Panc1 (cell line): Measurements from ENCODE around the gene RTF1. TPM values are rescaled to one million over a fixed set of nuclear protein-coding genes. Genes with fewer than 3 reads are reported as not detected.

Experiments
- ATAC-seq: fragments of 200-7000 bp; cut with Tn5 transposase; 2 replicates; pipeline ENCODE4 v1.9.1; 2020; ENCODE audit warnings: mild to moderate bottlenecking, moderate library complexity
- BruUV-seq: library from RNA; stranded (reverse); fragments of 400-500 nt; replicated peaks from 2 replicates; lab custom pipeline; 2021; lab: Mats Ljungman, UMichigan
- CTCF ChIA-PET: fragments of 300-600 bp; sonication (Branson Sonifier 250); formaldehyde crosslinking; loops from one replicate; lab custom pipeline; 2022; ENCODE audit warnings: antibody characterized with exemption; lab: Charles Lee
- POLR2A ChIA-PET: fragments of 300-600 bp; sonication (Branson Sonifier 250); formaldehyde crosslinking; loops from one replicate; lab custom pipeline; 2022; ENCODE audit warnings: antibody characterized with exemption; lab: Charles Lee
- DNase-seq: peaks from one replicate; pipeline ENCODE4 v3.0.0-alpha.2; 2010; ENCODE audit warnings: low read depth, low spot score
- H3K27ac ChIP-seq: 2 replicates; pipeline ENCODE4 v1.5.1; 2011; ENCODE audit warnings: mild to moderate bottlenecking, low read length, inconsistent platforms
- H3K27me3 ChIP-seq: fragments of 200-500 bp; sonication (Bioruptor generic); 2 replicates; pipeline ENCODE4 v1.6.0; 2014; ENCODE audit warnings: low read length, inconsistent platforms; ENCODE audit not compliant: control insufficient read depth, insufficient read depth
- H3K36me3 ChIP-seq: fragments of 200-500 bp; sonication (Bioruptor generic); 2 replicates; pipeline ENCODE4 v1.5.1; 2014; ENCODE audit warnings: inconsistent platforms, mild to moderate bottlenecking, low read length, moderate library complexity; ENCODE audit not compliant: control insufficient read depth, insufficient read depth
- H3K4me1 ChIP-seq: 2 replicates; pipeline ENCODE4 v1.5.1; 2011; ENCODE audit warnings: inconsistent platforms, mild to moderate bottlenecking, low read length, moderate library complexity; ENCODE audit not compliant: control insufficient read depth, insufficient read depth
- H3K4me3 ChIP-seq, 2 experiments: 2 replicates each; pipeline ENCODE4 v1.5.1; 2011 to 2012; ENCODE audit warnings: low read depth in 2 of 2, low read length in 2 of 2, mild to moderate bottlenecking in 2 of 2, inconsistent platforms in 1 of 2, moderate library complexity in 1 of 2
- H3K9me3 ChIP-seq: fragments of 200-500 bp; sonication (Bioruptor generic); 2 replicates; pipeline ENCODE4 v1.5.1; 2014; ENCODE audit warnings: low read depth, mild to moderate bottlenecking, inconsistent platforms, low read length, moderate library complexity; ENCODE audit not compliant: control insufficient read depth, insufficient read depth
- POLR2AphosphoS5 ChIP-seq: IDR thresholded peaks from 2 replicates; pipeline ENCODE4 v1.6.1; 2012; ENCODE audit warnings: mild to moderate bottlenecking, low read depth, low read length, moderate library complexity
- SIN3A ChIP-seq: IDR thresholded peaks from 2 replicates; pipeline ENCODE4 v1.6.1; 2012; ENCODE audit warnings: low read depth, mild to moderate bottlenecking, low read length, moderate library complexity, borderline replicate concordance; ENCODE audit not compliant: insufficient read depth
- TCF7L2 ChIP-seq: IDR thresholded peaks from 2 replicates; pipeline ENCODE4 v1.6.1; 2011; ENCODE audit warnings: mild to moderate bottlenecking, low read depth, low read length, inconsistent platforms
- in situ Hi-C: cut with HindIII; loops from 2 replicates; pipeline ENCODE4 v1.10.0; 2016; ENCODE audit warnings: low sequenced_read_pairs, low pct_unique_long_range_greater_than_20kb
- intact Hi-C: fragments of 100-400 bp; cut with micrococcal nuclease; formaldehyde crosslinking; loops from one replicate; pipeline ENCODE4 v1.10.0; 2022; ENCODE audit not compliant: unreplicated experiment
- total RNA-seq: library from RNA; stranded (reverse); gene quantifications from one replicate; pipeline ENCODE4 v1.2.1, GENCODE V29; 2021; ENCODE audit not compliant: unreplicated experiment
- TF ChIP-seq, protein P1 (sequence below): fragments of 450-650 bp; IDR thresholded peaks from 2 replicates; pipeline ENCODE4 v1.5.1; 2017; ENCODE audit warnings: mild to moderate bottlenecking
- TF ChIP-seq, protein P2 (sequence below), 2 experiments: IDR thresholded peaks; 2 replicates each; pipeline ENCODE4 v1.6.1; 2011 to 2012; ENCODE audit warnings: low read depth in 2 of 2, control low read depth in 1 of 2, low read length in 1 of 2, mild to moderate bottlenecking in 1 of 2, moderate library complexity in 1 of 2; ENCODE audit not compliant: insufficient read depth in 1 of 2

RTF1 gene
- total RNA-seq, 1 experiment from 2014 or later = 43.5 TPM

DNA sequence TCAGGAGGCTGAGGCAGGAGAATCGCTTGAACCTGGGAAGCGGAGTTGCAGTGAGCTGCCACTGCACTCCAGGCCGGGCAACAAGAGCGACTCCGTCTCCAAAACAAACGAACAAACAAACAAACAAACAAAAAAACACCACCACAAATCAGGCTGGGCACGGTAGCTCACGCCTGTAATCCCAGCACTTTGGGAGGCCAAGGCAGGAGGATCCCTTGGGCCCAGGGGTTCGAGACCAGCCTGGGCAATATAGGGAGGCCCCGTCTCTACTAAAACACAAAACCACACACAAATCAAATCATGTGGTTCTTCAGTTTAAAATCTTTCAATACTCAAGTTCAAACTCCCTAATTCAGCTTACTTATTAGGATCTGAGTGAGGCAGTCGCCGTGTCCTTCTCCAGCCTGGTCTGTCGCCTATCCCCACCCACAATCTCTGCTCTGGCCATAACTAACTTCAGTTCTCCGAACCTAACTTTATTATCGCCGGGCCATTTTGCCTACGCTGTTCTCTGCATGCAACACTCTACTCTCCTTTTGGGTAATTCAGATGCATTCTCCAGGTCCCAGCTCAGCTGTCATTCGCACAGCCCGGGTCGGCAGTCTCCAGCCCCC is 660 bp upstream of the RTF1 start:
- DNase-seq = no peak
- BruUV-seq = TSS peak; percentile 99
- intact Hi-C loops = no loop called here
- in situ Hi-C loops = no loop called here
- H3K4me1 ChIP-seq = peaks cover 22% of the 10 kb centered on the region; the same call in 1 of the 2 replicates
- POLR2A ChIA-PET = no interaction called here
- no peak for TF ChIP-seq POLR2AphosphoS5
- TF ChIP-seq TCF7L2 = no peak
- no peaks in the 10 kb centered on the region for H3K9me3 ChIP-seq
- peak; percentile 46 for ATAC-seq
- no peaks in the 10 kb centered on the region for H3K27me3 ChIP-seq
- peak overlapping the region; percentile 91 for H3K27ac ChIP-seq
- H3K36me3 ChIP-seq = no peaks in the 10 kb centered on the region; the same call in 1 of the 2 replicates
- CTCF ChIA-PET = no interaction called here
- H3K4me3 ChIP-seq = peak overlapping the region; percentile 67 to 68

DNA sequence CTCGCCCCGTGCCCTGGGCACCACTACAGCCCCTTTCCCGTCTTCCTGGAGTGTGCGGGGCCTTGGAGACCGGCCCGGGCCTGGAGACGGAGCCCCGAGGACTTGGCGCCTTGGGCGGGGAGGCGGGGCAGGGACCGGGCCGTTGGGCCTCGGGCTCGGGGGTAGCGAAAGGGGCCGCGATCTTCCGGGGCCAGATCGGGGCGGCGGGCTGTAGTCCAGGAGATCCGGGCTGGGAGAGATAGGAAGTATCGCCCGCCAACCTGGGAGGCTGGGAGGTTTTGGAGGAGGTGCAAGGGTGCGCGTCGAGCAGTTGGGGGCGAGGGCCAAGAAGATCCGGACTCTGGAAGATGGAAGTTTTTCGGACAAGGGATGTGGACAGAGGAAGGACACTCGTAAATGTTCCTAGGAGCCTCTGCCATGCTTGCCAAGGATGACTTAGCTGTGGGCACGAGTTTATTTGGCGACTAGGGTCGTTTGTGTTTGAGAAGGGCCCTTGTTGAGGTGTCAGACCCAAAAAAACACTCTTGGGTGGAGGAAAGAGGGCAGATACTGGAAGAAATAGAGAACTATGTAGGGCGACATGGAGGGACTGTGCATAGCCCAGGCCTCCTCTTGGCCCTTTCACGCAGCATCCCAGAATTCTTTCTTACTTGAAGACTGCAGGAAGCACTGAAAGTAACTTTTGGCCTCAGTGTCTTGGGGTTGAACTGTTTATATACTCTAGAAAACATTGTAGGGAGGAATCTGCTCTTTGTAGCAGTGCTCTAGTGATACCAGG is 712 bp downstream of the RTF1 start:
- no peak for DNase-seq
- H3K9me3 ChIP-seq = no peaks in the 10 kb centered on the region
- H3K4me3 ChIP-seq = peak overlapping the region; percentile 67 to 68
- TF ChIP-seq, protein P1, sequence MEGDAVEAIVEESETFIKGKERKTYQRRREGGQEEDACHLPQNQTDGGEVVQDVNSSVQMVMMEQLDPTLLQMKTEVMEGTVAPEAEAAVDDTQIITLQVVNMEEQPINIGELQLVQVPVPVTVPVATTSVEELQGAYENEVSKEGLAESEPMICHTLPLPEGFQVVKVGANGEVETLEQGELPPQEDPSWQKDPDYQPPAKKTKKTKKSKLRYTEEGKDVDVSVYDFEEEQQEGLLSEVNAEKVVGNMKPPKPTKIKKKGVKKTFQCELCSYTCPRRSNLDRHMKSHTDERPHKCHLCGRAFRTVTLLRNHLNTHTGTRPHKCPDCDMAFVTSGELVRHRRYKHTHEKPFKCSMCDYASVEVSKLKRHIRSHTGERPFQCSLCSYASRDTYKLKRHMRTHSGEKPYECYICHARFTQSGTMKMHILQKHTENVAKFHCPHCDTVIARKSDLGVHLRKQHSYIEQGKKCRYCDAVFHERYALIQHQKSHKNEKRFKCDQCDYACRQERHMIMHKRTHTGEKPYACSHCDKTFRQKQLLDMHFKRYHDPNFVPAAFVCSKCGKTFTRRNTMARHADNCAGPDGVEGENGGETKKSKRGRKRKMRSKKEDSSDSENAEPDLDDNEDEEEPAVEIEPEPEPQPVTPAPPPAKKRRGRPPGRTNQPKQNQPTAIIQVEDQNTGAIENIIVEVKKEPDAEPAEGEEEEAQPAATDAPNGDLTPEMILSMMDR = no peak
- TF ChIP-seq TCF7L2 (no peak), SIN3A (no peak), POLR2AphosphoS5 (no peak)
- TF ChIP-seq, protein P2, sequence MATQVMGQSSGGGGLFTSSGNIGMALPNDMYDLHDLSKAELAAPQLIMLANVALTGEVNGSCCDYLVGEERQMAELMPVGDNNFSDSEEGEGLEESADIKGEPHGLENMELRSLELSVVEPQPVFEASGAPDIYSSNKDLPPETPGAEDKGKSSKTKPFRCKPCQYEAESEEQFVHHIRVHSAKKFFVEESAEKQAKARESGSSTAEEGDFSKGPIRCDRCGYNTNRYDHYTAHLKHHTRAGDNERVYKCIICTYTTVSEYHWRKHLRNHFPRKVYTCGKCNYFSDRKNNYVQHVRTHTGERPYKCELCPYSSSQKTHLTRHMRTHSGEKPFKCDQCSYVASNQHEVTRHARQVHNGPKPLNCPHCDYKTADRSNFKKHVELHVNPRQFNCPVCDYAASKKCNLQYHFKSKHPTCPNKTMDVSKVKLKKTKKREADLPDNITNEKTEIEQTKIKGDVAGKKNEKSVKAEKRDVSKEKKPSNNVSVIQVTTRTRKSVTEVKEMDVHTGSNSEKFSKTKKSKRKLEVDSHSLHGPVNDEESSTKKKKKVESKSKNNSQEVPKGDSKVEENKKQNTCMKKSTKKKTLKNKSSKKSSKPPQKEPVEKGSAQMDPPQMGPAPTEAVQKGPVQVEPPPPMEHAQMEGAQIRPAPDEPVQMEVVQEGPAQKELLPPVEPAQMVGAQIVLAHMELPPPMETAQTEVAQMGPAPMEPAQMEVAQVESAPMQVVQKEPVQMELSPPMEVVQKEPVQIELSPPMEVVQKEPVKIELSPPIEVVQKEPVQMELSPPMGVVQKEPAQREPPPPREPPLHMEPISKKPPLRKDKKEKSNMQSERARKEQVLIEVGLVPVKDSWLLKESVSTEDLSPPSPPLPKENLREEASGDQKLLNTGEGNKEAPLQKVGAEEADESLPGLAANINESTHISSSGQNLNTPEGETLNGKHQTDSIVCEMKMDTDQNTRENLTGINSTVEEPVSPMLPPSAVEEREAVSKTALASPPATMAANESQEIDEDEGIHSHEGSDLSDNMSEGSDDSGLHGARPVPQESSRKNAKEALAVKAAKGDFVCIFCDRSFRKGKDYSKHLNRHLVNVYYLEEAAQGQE (IDR thresholded peaks at IDR 0.05; ENCODE audit: insufficient read depth in 1 of 2, low read depth in 2 of 2, low read length in 1 of 2) = no peak
- ChIA-PET CTCF (no interaction called here), POLR2A (interaction anchor here (0.6 kb wide), 1 partner anchor 27 kb away, joined by 4 read pairs; no protein-coding TSS in a partner anchor)
- H3K27ac ChIP-seq = peak overlapping the region; percentile 63
- peak; percentile 65 for ATAC-seq
- BruUV-seq = no TSS peak
- no peaks in the 10 kb centered on the region for H3K27me3 ChIP-seq
- no peaks in the 10 kb centered on the region; the same call in 1 of the 2 replicates for H3K36me3 ChIP-seq
- in situ Hi-C loops (no loop called here), intact Hi-C loops (no loop called here)
- peaks cover 22% of the 10 kb centered on the region; the same call in 1 of the 2 replicates for H3K4me1 ChIP-seq
